ENCODE measurements around the gene SPPL3.

DNA sequence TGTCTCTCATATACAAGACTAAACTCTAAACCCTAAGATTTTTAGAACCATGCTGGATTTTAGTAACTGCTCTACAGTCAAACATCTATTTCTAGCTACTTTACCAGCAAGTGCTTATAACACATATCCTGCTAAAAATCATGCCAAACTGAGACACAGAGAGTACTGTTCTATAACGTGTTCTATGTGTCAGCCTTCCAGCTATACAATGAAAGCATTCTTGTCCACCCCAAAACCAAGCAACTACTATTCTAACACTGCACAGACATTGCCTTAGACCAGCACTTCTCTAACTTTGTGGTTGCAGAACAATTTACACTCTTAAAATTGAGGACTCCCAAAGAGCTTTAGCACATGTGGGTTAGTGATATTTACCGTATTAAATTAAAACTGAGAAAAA, 85.7 kb downstream of the SPPL3 start:
- TF ChIP-seq EZH2 (IDR thresholded peaks at IDR 0.05): no peak
- TF ChIP-seq, protein P1, sequence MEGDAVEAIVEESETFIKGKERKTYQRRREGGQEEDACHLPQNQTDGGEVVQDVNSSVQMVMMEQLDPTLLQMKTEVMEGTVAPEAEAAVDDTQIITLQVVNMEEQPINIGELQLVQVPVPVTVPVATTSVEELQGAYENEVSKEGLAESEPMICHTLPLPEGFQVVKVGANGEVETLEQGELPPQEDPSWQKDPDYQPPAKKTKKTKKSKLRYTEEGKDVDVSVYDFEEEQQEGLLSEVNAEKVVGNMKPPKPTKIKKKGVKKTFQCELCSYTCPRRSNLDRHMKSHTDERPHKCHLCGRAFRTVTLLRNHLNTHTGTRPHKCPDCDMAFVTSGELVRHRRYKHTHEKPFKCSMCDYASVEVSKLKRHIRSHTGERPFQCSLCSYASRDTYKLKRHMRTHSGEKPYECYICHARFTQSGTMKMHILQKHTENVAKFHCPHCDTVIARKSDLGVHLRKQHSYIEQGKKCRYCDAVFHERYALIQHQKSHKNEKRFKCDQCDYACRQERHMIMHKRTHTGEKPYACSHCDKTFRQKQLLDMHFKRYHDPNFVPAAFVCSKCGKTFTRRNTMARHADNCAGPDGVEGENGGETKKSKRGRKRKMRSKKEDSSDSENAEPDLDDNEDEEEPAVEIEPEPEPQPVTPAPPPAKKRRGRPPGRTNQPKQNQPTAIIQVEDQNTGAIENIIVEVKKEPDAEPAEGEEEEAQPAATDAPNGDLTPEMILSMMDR (IDR thresholded peaks at IDR 0.05): no peak
